Measurements from ENCODE around the gene ELF1.
"Not testable (repeated sequence)": the region's sequence is repeated elsewhere in the genome, so short reads cannot be mapped to it uniquely, and the experiment has no call there.

The ELF1 gene

GRCh38 chr13:41040584-41041334 lies 21.6 kb upstream of the ELF1 start:
- no peak for DNase-seq (ENCODE audit: low spot score)

- DNase-seq (ENCODE audit: low spot score): no peak
Measured at GRCh38 chr13:41039746-41040145, 20.6 kb upstream of the ELF1 start.

- not testable (repeated sequence) for DNase-seq (ENCODE audit: low spot score)
Measured at GRCh38 chr13:41036557-41036956, 17.4 kb upstream of the ELF1 start.

- no peak for DNase-seq (ENCODE audit: low spot score)
Measured at GRCh38 chr13:41034881-41035280, 15.8 kb upstream of the ELF1 start.

- no peak for DNase-seq (ENCODE audit: low spot score)
Measured at GRCh38 chr13:41034382-41034781, 15.3 kb upstream of the ELF1 start.

GRCh38 chr13:41032691-41033376 lies 13.7 kb upstream of the ELF1 start:
- no peak for DNase-seq (ENCODE audit: low spot score)

- DNase-seq (ENCODE audit: low spot score): no peak
Measured at GRCh38 chr13:41029629-41030028, 10.5 kb upstream of the ELF1 start.

- DNase-seq (ENCODE audit: low spot score): no peak
Measured at GRCh38 chr13:41028051-41028450, 8.9 kb upstream of the ELF1 start.

GRCh38 chr13:41026788-41027187 lies 7.7 kb upstream of the ELF1 start:
- no peak for DNase-seq (ENCODE audit: low spot score)

- DNase-seq (ENCODE audit: low spot score): no peak
Measured at GRCh38 chr13:41025518-41025917, 6.4 kb upstream of the ELF1 start.

GRCh38 chr13:41019578-41020347 lies 647 bp upstream of the ELF1 start:
- peak; percentile 35 for DNase-seq (ENCODE audit: low spot score)

GRCh38 chr13:41018602-41018948 lies 541 bp downstream of the ELF1 start:
- peak; percentile 11 for DNase-seq (ENCODE audit: low spot score)

GRCh38 chr13:41017817-41018601 lies 1.1 kb downstream of the ELF1 start:
- DNase-seq (ENCODE audit: low spot score): peak; percentile 35

GRCh38 chr13:41017159-41017558 lies 2.0 kb downstream of the ELF1 start:
- DNase-seq (ENCODE audit: low spot score): peak; percentile 74

GRCh38 chr13:41015920-41016319 lies 3.2 kb downstream of the ELF1 start:
- no peak for DNase-seq (ENCODE audit: low spot score)

GRCh38 chr13:41013835-41014234 lies 5.3 kb downstream of the ELF1 start:
- no peak for DNase-seq (ENCODE audit: low spot score)

GRCh38 chr13:41012536-41012935 lies 6.6 kb downstream of the ELF1 start:
- DNase-seq (ENCODE audit: low spot score): no peak

GRCh38 chr13:41011382-41011956 lies 7.6 kb downstream of the ELF1 start:
- no peak for DNase-seq (ENCODE audit: low spot score)

- DNase-seq (ENCODE audit: low spot score): no peak
Measured at GRCh38 chr13:41008349-41008980, 10.7 kb downstream of the ELF1 start.

- DNase-seq (ENCODE audit: low spot score): no peak
Measured at GRCh38 chr13:41007744-41008128, 11.4 kb downstream of the ELF1 start.

- no peak for DNase-seq (ENCODE audit: low spot score)
Measured at GRCh38 chr13:41006978-41007743, 12.0 kb downstream of the ELF1 start.

All from globus pallidus (tissue), 1 donor.